ENCODE data around the gene ARCN1. TPM values are rescaled to one million over a fixed set of nuclear protein-coding genes. Genes with fewer than 3 reads are reported as not detected.
"Not testable (repeated sequence)": the region's sequence is repeated elsewhere in the genome, so short reads cannot be mapped to it uniquely, and the experiment has no call there.

Gene ARCN1
- total and polyA plus RNA-seq, 10 donors, result 33.8 to 106 (median 93.3) TPM

GRCh38 chr11:118597556-118597955, 25.3 kb downstream of the ARCN1 start:
- Histone ChIP-seq H3K4me3 (no peak overlapping the region), H3K27me3 (replicated peaks in 1 of 7) (no peaks in the 10 kb centered on the region), H3K9me3 (no peaks in the 10 kb centered on the region), H3K36me3 (peaks cover 0 to 100% (median 97%) of the 10 kb centered on the region in 6 donors), H3K27ac (no peak overlapping the region), H3K4me1 (peaks cover 0 to 22% (median 12%) of the 10 kb centered on the region in 6 donors)
- WGBS, 5 donors, result 94 to 98% (median 95%) methylated on average over 9 of the region's 9 CpGs
- DNase-seq, result no peak
- intact Hi-C loops (cut with DNase I; ENCODE audit: low total_unique reads), result no loop called here
- TF ChIP-seq POLR2A (IDR thresholded peaks at IDR 0.05) (no peak), POLR2AphosphoS5 (IDR thresholded peaks at IDR 0.05) (no peak), CTCF (IDR thresholded peaks at IDR 0.05 in 8 of 11, conservative IDR thresholded peaks at IDR 0.05 in 3 of 11) (no peak)

- Histone ChIP-seq H3K4me3 (no peak overlapping the region), H3K27me3 (replicated peaks in 1 of 7) (peaks cover 0 to under 1% (median 0%) of the 10 kb centered on the region in 7 donors), H3K4me1 (peaks cover 0 to 30% (median 16%) of the 10 kb centered on the region in 6 donors), H3K9me3 (no peaks in the 10 kb centered on the region), H3K36me3 (peaks cover 0 to 64% (median 52%) of the 10 kb centered on the region in 6 donors), H3K27ac (peak overlapping the region in 3 of 8 donors; percentile 7 to 38 (median 38))
- WGBS, 5 donors, result 61 to 87% (median 75%) methylated on average over 3 of the region's 3 CpGs
- TF ChIP-seq CTCF (IDR thresholded peaks at IDR 0.05 in 8 of 11, conservative IDR thresholded peaks at IDR 0.05 in 3 of 11), result no peak
- TF ChIP-seq POLR2A (IDR thresholded peaks at IDR 0.05), result no peak
- peak in 1 of 3 donors; percentile 46 for TF ChIP-seq POLR2AphosphoS5 (IDR thresholded peaks at IDR 0.05)
- DNase-seq, result peak; percentile 29
- intact Hi-C loops (cut with DNase I; ENCODE audit: low total_unique reads), result no loop called here
Measured at GRCh38 chr11:118602331-118602730, 30.1 kb downstream of the ARCN1 start.

- 84 to 96% (median 92%) methylated on average over 8 of the region's 8 CpGs for WGBS, 5 donors
- Histone ChIP-seq H3K36me3 (peaks cover 0 to 51% (median 39%) of the 10 kb centered on the region in 6 donors), H3K4me1 (peaks cover 0 to 43% (median 26%) of the 10 kb centered on the region in 6 donors), H3K27ac (peak overlapping the region in 3 of 8 donors; percentile 11 to 65 (median 64)), H3K27me3 (replicated peaks in 1 of 7) (peaks cover 0 to 15% (median 1%) of the 10 kb centered on the region in 7 donors)
- DNase-seq; H3K4me3 ChIP-seq; intact Hi-C loops (cut with DNase I; ENCODE audit: low total_unique reads); H3K9me3 ChIP-seq: not testable (repeated sequence)
Measured at GRCh38 chr11:118603709-118604108, 31.5 kb downstream of the ARCN1 start.

GRCh38 chr11:118604566-118604965, 32.4 kb downstream of the ARCN1 start:
- H3K4me3 ChIP-seq, result no peak overlapping the region
- H3K4me1 ChIP-seq, result peaks cover 0 to 52% (median 34%) of the 10 kb centered on the region in 6 donors
- intact Hi-C loops (cut with DNase I; ENCODE audit: low total_unique reads), result no loop called here
- TF ChIP-seq CTCF (IDR thresholded peaks at IDR 0.05 in 8 of 11, conservative IDR thresholded peaks at IDR 0.05 in 3 of 11) (no peak), POLR2AphosphoS5 (IDR thresholded peaks at IDR 0.05) (no peak), POLR2A (IDR thresholded peaks at IDR 0.05) (no peak)
- peaks cover 0 to 23% (median 10%) of the 10 kb centered on the region in 7 donors for H3K27me3 ChIP-seq (replicated peaks in 1 of 7)
- no peaks in the 10 kb centered on the region for H3K9me3 ChIP-seq
- H3K36me3 ChIP-seq, result peaks cover 0 to 42% (median 31%) of the 10 kb centered on the region in 6 donors
- peak overlapping the region in 7 of 8 donors; percentile 19 to 85 (median 64) for H3K27ac ChIP-seq
- 77 to 98% (median 81%) methylated on average over 3 of the region's 3 CpGs for WGBS, 5 donors
- no peak for DNase-seq

Measured in spleen (tissue), 11 donors.